Thyroid gland (tissue), 4 donors: ENCODE data around the gene WWC1.

Experiments
- CTCF ChIP-seq, 6 experiments: fragments of 200-600 bp in 3 of 6; fragments of 450-650 bp in 3 of 6; sonication (generic) in 3 of 6; IDR thresholded peaks; one replicate each; pipeline ENCODE4 v1.5.1; 2016 to 2019; ENCODE audit warnings: antibody characterized with exemption in 6 of 6, mild to moderate bottlenecking in 2 of 6, inconsistent platforms in 1 of 6, moderate library complexity in 1 of 6
- POLR2A ChIP-seq, 2 donors: fragments of 450-650 bp; IDR thresholded peaks; one replicate each; pipeline ENCODE4 v1.6.1; 2017; ENCODE audit warnings: antibody characterized with exemption in 2 of 2, mild to moderate bottlenecking in 2 of 2, moderate library complexity in 1 of 2

GRCh38 chr5:168417731-168418429 is 126.4 kb downstream of the WWC1 start:
- TF ChIP-seq CTCF (IDR thresholded peaks at IDR 0.05) (no peak), POLR2A (IDR thresholded peaks at IDR 0.05) (no peak)
